Measurements from ENCODE around the gene CFAP65.

Gene CFAP65

GRCh38 chr2:219022616-219023015 is 18.7 kb downstream of the CFAP65 start:
- no peak for TF ChIP-seq CTCF (IDR thresholded peaks at IDR 0.05; ENCODE audit: low read depth, low read length)
- no peak for DNase-seq (ENCODE audit: low read depth in 2 of 2)
- no peak overlapping the region for H3K4me3 ChIP-seq (replicated peaks in 1 of 2; ENCODE audit: low read depth in 2 of 2, low read length in 2 of 2)

- DNase-seq (ENCODE audit: low read depth in 2 of 2) = no peak
- H3K4me3 ChIP-seq (replicated peaks in 1 of 2; ENCODE audit: low read depth in 2 of 2, low read length in 2 of 2) = no peak overlapping the region
- TF ChIP-seq CTCF (IDR thresholded peaks at IDR 0.05; ENCODE audit: low read depth, low read length) = no peak
These were observed 19.3 kb downstream of the CFAP65 start for GRCh38 chr2:219022041-219022440.

GRCh38 chr2:219021591-219021990 is 19.7 kb downstream of the CFAP65 start:
- H3K4me3 ChIP-seq (replicated peaks in 1 of 2; ENCODE audit: low read depth in 2 of 2, low read length in 2 of 2) = no peak overlapping the region
- TF ChIP-seq CTCF (IDR thresholded peaks at IDR 0.05; ENCODE audit: low read depth, low read length) = no peak
- DNase-seq (ENCODE audit: low read depth in 2 of 2) = no peak

GRCh38 chr2:219020604-219021365 is 20.5 kb downstream of the CFAP65 start:
- no peak overlapping the region for H3K4me3 ChIP-seq (replicated peaks in 1 of 2; ENCODE audit: low read depth in 2 of 2, low read length in 2 of 2)
- DNase-seq (ENCODE audit: low read depth in 2 of 2) = peak in 1 of 2 donors; percentile 61
- TF ChIP-seq CTCF (IDR thresholded peaks at IDR 0.05; ENCODE audit: low read depth, low read length) = no peak

GRCh38 chr2:219019436-219019835 is 21.9 kb downstream of the CFAP65 start:
- no peak for DNase-seq (ENCODE audit: low read depth in 2 of 2)
- TF ChIP-seq CTCF (IDR thresholded peaks at IDR 0.05; ENCODE audit: low read depth, low read length) = no peak
- H3K4me3 ChIP-seq (replicated peaks in 1 of 2; ENCODE audit: low read depth in 2 of 2, low read length in 2 of 2) = no peak overlapping the region

GRCh38 chr2:219018726-219019125 is 22.6 kb downstream of the CFAP65 start:
- no peak for TF ChIP-seq CTCF (IDR thresholded peaks at IDR 0.05; ENCODE audit: low read depth, low read length)
- no peak overlapping the region for H3K4me3 ChIP-seq (replicated peaks in 1 of 2; ENCODE audit: low read depth in 2 of 2, low read length in 2 of 2)
- DNase-seq (ENCODE audit: low read depth in 2 of 2) = no peak

GRCh38 chr2:219018286-219018685 is 23.0 kb downstream of the CFAP65 start:
- no peak for TF ChIP-seq CTCF (IDR thresholded peaks at IDR 0.05; ENCODE audit: low read depth, low read length)
- no peak for DNase-seq (ENCODE audit: low read depth in 2 of 2)
- no peak overlapping the region for H3K4me3 ChIP-seq (replicated peaks in 1 of 2; ENCODE audit: low read depth in 2 of 2, low read length in 2 of 2)
